Inferior parietal cortex (tissue), 1 donor: ENCODE data around the gene ADCK1.
A peak's percentile ranks its signal among the peaks of the same experiment; 100 is the strongest.
"Not testable (repeated sequence)": the region's sequence is repeated elsewhere in the genome, so short reads cannot be mapped to it uniquely, and the experiment has no call there.

ENCODE experiments used
- DNase-seq: peaks from one replicate; pipeline ENCODE4 v3.0.0-alpha.2; 2016; ENCODE audit errors: extremely low spot score

The ADCK1 gene

DNA sequence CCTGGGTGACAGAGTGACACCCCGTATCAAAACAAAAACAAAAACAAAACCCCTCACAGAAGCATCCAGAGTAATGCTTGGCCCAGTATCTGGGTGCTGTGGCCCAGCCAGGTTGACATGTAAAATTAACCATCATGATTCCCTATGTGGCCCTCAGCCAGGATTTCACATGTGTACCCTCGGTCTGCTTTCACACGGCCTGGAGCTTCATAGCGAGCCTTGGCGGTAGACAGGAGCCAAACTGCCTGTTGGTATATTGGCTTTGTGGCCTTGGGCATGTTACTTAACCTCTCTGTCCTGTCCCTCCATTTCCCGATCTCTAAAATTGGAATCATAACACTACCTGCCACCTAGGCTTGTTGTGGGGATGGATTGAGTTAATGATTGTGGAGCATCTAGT lies 65.5 kb downstream of the ADCK1 start:
- no peak for DNase-seq

DNA sequence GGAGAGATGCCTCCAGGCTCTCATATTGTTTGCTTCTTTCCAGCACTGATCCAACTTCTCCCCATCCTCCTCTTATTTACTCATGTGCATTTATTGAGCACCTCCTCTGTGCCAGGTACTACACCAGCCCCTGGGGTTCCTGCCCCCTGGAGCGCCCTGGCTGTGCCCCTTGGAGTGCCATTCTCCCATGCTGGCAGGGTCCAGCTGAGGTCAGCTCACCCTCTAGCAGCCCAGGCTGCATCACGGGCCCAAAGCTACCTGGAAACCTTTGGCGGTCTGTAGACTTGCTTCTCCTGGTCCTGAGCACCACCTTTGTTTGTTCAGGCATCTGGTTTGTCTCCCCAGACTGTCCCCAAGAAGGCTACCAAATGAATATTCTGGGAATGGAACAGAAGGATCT lies 67.0 kb downstream of the ADCK1 start:
- DNase-seq = no peak

DNA sequence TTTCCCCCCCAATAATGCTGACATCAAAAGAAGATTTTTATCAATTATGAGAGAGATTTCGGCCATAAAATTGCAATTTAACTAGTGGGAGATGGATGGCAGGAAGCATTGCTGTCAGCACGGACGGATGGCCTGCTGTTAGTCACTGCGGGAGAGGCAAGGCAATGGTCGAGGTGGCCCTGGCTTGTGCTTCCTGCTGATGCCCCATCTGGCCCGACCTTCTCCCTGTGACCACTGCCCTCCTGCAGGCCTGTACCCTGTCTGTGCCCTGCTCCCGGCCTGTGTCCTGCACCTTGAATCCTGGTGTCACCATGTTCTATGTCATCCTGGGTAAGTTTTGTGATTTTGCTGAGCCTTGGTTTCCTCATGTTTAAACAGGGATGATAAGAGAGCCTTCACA lies 67.6 kb downstream of the ADCK1 start:
- DNase-seq = no peak

DNA sequence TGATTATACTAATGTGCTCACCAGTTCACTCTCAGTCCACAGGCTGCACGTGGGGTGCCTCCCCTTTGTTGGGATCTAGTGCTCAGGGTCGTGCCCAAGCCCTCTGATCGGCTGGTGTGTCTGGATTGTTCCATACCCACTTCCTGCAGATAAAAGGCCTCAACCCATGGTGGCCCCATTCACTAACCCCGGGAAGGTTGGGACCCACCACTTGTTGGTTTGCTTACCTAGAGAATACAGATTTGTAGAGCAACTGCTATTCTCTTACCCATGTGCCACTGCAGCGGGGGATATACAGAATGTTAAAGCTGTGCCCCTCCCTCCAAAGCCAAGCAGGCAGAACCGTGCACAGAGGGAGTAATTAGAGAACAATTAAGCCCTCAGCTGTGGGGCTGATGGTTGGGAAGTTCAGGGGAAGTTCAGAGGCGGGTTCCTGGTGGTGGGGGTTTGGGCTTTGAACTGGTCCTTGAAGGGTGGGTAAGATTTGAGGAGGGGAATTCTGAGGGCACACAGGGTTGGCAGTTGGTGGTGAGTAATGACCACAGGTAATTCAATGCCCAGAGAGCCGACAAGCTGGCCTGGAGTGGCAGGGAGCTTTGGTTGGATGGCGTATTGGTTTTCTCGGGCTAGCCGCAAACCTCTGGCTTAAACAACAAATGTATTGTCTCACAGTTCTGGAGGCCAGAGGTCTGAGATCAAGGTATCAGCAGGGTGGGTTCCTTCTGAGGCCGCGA lies 68.8 kb downstream of the ADCK1 start:
- no peak for DNase-seq

DNA sequence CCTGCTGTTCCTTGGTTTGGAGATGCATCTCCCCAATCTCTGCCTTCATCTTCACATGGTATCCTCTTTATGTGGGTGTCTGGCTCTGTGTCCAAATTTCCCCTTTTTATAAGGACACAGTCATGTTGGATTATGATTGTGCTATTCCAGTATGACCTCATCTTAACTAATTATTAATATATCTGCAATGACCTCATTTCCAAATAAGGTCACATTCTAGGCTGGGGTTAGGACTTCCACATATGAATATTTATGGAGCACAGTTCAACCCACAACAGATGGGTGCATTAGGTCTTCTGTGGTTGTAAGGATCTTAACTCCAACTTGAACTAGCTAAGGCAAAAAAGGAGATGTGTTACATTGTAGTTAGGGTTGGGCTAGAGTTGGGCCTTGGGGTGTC lies 69.4 kb downstream of the ADCK1 start:
- no peak for DNase-seq

DNA sequence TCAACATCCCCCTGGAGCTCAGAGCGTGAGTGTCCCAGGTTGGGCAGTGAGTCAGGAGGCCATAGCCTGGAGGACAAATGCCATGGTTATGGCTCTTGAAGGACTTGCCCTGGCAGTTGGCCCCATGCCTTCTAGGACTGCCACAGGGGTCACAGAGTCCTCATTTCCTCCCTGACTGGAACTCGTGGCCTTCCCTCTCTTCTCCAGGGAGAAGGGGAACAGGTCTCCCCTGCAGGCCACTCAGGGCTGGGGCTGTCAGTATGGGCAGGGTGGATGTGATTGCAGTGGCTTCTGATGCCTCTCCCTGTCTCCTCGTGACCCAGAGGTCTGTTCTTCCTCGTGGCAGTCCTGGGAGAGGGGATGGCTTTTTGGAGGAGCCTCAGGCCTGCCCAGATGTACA lies 70.7 kb downstream of the ADCK1 start:
- no peak for DNase-seq

DNA sequence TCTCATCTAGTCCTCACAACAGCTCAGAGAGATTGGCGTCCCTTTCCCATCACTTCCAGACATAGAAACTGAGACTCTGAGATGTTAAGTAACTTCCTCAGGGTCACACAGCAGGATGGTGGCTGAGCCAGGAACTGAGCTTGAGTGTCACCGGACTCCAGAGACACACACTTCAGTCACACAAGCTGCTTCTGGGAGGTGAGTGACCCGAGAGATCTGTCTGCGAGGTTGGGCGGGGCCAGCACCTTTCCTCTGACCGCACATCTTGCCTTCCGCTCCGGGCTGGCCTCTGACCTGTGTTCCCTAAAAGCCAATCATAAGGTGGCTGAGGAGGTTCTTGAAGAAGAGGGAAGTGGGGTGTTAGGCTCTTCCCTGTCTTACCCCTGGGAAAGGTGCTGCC lies 72.2 kb downstream of the ADCK1 start:
- no peak for DNase-seq

DNA sequence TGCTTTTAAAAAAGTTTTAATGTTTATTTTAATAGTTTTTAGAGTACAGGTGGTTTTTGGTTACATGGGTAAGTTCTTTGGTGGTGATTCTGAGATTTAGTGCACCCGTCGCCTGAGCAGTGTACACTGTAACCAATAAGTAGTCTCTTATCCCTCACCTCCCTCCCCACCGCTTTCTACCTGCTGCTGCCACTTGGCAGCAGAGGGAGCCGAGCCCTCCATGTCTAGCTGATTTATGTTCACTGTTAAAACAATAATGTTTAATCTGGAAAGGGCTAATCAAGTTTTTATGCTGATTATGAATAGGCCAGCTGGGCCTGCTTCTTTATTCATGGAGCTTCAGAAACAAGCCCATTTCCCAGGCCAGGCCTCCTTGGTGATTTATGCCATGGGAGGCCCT lies 73.1 kb downstream of the ADCK1 start:
- no peak for DNase-seq

DNA sequence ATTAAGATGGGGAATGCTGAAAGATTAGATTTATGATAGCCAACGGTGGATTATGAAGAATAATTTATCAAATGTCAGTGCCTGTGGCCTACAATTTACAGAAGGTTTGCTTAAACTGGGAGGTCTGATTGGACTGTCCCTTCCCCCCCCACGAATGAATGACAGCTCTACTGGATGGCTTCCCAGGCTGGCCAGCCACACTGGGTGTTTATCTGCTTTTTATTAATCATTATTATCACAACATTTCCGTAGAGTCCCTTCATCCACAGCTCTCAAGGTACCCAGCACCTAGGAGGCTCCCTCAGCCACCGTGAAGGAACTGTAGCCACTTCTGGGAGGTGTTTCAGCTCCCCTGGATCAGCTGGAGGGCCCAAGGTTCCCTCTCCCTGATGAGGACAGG lies 78.9 kb downstream of the ADCK1 start:
- no peak for DNase-seq

DNA sequence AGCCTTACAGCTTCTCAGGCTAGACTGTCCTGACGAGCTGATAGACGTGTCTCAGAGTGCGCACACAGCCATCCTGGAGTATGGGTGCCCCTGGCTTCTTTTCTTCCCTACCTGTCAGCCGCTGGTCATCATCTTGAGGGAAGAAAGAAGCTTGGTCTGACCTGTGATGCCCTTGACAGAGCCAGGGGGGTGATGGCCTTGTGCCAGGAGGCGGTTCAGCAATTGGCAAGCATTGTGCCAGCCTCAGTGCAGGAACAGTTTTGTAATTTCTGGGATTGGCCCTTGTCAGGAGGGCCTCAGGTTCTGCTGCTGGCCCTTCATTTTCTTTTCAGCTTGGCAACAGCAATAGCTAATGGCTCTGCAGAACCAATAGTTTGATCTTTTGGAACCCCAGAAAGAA lies 80.1 kb downstream of the ADCK1 start:
- DNase-seq = no peak

DNA sequence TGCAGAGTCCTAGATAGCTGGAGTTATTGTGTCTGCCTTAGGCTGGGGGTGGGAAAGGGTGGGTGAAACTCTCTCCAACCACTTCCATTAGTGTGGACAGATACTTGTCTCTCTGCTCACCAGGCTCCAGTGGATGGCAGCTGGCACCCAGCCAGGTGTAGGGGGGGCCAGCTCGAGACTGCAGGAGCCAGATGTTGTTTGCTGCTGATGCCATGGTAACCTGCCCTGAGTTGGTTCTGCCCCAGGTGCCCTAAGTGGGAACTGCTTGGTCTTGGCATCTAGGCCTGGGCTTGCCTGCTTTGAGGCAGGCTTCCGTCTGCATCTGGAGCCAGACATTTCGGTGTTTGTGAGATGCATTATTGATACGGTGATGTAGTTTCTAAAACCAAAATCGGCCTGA lies 82.2 kb downstream of the ADCK1 start:
- DNase-seq = no peak

DNA sequence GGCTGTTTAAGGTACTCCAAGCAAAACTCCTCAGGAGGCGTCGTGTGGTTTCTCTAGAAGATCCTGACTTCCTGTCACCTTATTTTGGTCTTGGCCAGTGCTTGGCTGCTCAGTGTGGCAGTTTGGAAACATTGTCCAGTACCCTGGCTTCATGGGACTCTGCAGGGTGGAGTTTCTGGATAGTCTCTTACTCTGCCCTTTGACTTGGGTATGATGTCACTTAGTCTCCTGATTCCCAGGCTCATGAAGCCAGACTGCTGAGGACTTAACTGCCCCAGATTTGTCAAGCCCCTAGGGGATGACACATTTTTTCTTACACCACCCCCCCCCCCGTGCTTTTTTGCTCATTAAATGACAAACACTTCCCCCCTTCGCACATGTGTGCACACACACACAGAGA lies 82.7 kb downstream of the ADCK1 start:
- DNase-seq = no peak

DNA sequence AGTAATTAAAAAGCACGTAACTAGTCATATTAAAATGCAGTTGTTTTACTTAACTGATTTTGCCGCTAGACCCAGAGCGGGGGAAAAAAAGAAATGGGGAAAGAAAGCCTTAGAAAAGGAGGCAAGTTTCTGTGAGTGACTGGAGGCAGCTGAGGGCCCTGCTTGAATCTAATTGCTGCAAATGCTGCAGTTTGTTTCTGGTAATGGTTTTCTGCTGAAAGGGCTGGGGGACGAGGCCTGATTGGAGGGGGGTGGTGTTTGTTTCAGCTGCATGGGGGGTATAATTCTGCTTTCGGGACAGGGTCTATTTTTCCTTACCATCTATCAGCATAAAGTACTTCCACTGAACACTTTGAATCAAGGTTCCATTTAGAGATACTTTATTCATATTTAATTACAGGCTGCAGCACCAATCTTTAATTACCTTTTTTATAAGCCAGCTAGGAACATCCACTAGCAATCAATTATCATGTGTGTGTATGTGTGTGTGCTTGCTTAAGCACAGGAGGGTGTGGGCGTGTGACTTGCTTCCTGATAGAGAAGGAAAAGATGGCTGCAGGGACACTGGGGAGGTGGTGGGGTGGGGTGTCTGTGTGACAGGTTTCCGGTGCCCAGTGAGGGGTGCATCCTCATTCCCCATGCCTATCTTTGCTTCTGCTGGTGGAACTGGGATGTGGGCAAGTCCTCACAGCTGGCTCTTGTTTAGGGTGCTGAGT lies 83.4 kb downstream of the ADCK1 start:
- DNase-seq = no peak

DNA sequence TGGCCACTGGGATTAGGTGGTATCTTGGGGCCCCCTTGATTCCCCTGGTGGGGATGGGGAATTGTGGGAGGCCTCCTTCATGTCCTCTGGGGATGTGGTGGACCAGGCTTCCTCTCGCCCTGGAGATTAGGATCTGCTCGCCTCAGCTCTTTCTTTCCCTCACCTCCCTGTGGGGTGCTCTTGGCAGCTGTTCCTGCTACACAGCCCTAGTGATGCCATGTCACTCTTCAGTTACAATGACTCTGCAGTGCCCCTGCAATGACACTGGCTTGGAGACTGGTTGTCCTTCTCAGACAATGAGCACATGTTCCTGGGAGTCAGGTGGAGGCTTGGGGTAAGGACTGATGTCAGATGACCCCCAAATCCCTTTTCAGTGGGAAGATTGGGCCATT lies 83.9 kb downstream of the ADCK1 start:
- DNase-seq = no peak

DNA sequence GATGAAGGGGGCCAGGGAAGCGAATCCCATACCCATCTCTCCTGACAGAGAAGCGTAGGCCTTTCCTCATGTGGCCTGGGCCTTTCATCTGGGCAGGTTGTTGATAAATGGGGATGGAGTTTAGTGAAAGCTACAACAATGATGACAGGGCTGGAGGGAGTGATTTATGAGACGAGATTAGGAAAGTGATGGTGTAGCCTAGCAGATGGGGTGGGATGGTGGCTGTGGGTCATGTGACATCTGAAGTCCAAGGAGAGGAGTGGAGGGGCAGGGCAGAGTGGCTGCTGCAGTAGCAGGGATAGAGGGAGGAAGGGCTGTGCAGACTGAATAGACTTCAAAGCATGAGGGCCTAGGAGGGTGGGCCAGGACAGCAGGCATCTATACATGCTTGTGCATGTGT lies 85.5 kb downstream of the ADCK1 start:
- DNase-seq = no peak

DNA sequence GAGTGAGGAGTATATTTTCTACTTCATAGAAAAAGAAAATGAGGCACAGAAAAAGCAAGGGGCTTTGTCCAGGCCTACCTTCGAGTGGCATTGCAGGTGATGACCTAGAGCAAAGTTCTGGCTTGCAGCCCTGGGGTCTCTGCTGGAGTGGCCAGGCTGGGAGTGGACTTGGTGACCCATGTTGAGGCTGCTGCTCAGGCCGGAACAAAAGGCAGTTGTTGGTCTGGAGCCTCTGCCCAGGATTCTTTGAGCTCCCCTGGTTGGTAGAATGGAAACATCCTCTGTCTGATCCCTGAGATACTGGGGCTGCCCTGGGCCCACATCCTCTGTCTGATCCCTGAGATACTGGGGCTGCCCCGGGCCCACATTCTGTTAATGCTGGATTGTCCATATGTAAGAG lies 86.1 kb downstream of the ADCK1 start:
- DNase-seq = no peak

DNA sequence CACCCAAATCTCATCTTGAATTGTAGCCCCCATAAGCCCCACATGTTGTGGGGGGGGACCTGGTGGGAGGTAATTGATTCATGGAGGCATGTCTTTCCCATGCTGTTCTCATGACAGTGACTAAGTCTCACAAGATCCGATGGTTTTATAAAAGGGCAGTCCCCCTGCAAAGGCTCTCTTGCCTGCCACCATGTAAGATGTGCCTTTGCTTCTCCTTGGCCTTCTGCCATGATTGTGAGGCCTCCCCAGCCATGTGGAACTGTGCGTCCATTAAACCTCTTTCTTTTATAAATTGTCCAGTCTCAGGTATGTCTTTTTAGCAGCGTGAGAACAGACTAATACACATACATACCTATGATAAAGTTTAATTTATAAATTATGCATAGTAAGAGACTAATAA lies 89.0 kb downstream of the ADCK1 start:
- DNase-seq = not testable (repeated sequence)

DNA sequence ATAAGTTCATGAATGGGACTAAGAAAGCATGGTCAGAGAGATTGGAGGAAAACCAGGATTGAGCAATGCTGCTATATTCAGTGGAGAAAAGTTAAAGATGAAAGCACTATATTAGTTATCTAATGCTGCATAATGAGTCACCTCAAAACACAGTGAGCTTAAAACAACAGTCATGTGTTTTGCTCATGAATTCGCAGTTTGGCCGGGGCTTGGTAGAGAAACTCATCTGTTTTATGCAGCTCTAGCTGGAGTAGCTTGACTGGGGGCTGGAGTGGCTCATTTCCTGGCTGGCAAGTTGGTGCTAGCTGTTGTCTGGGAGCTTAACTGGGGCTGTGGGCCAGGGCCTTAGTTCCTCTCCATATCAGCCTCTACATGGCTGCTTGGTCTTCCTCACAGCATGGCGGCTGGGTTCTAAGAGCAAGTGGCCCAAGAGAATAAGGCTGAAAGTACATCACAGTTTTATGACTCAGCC lies 90.1 kb downstream of the ADCK1 start:
- peak; percentile 21 for DNase-seq

DNA sequence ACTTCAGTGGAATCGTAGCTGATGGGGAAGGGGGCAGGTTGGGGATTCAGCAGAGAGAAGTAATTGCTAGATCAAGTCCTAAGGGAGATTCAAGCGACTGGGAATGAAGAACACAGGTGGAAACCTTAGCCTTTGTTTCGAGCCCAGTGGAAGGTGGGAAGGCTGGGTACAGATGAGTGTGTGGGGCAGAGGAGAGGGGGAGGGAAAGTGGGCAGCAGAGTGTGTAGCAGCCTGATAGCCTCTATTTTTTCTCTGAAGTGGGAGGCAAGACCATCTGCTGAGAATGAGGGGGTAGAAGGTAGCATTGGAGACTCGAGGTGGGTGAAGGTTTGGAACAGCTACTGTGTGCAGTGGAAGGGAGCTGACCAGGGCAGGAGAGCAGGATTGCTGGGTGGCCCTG lies 91.0 kb downstream of the ADCK1 start:
- no peak for DNase-seq

DNA sequence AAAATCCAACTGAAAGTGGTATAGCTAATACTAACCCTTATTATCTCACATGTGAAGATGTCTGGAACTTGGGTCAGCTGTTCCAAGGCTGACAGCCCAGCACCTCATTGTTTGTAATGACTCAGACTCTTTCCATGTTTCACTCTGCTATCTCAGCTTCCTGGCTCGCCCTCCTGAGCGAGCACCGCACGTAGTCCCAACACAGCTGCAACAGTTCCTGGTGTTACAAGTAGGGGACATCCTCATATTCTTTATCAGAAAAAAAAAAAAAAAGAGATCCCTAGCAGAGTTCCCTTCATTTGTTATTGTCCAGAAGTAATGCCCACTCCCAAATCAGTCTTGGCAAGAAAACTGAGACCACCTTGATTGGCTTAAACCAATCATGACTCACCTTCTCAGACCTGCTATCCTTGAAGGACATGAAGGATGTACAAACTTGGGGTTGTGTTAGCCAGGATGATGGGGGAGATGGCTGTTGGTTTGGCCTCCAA lies 92.5 kb downstream of the ADCK1 start:
- DNase-seq = no peak

DNA sequence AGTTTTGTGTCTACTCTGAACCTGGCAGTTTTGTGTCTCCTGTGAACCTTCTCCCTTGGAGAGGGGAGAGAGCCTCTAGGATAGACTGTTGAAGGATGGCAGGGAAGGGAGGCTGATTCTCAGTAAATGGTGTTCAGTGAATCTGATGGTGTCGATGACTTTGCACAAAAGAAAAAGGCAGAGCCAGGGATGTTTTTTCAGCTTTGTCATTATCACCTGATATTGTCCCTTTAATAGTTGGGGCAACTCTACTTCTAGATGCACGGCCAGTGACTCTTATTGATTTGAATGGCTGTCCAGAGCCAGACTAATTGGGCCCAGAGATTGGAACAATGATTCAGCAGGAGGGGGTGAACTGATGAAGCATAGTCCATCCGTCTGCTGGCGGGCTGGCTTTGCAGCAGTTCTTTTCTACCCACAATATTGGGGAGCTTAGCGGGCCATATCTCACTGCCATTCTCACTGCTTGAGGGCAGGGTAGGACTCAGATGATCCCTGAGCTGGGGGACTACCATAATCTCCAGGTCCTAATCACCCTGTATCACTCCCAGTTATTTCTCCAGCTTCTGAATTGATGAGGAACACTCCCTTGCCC lies 93.1 kb downstream of the ADCK1 start:
- no peak for DNase-seq

DNA sequence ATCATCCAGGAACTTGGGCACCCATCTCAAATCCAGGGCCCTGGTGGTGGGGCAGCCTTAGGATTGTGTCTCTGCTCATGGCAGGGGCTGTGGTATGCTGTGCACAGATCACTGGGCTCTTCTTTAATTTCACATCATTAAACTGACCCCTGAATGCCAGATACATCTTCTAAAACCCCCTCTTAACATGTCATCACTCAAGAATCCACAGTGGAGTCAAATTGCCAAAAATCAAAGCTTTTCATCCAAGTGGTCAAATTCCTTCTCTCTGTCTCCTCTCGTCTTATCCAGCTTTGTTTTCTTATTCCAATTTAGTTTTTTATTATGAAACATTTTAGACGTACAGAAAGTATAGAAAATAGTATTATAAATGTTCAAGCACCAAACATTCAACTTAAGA lies 97.5 kb downstream of the ADCK1 start:
- no peak for DNase-seq

DNA sequence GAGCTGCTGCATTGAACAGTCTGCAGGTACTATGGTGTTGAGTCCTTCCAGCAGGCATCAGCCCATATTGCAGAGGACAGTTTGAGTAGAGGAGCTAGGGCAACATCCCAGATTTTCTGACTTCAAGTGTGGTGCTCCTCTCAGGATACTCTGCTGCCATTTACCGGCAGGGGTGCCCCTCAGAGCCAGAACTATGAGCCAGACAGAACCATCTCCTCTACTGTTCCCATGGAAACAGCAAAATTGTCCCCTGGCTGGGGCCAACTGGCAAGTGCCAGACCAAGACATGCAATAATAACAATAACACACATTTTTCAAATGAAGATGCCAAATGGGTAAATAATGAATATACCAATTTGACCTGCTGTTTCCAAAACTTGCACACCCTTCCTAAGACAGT lies 102.9 kb downstream of the ADCK1 start:
- DNase-seq = no peak
